ENCODE measurements around the gene CCT4.
"Not testable (repeated sequence)": the region's sequence is repeated elsewhere in the genome, so short reads cannot be mapped to it uniquely, and the experiment has no call there.

CCT4 gene

GRCh38 chr2:61922714-61923113 is 34.3 kb upstream of the CCT4 start:
- TF ChIP-seq CTCF (conservative IDR thresholded peaks at IDR 0.05): no peak
- no peak for TF ChIP-seq ZFX (IDR thresholded peaks at IDR 0.05)
- H3K27ac ChIP-seq: no peak overlapping the region

- TF ChIP-seq CTCF (conservative IDR thresholded peaks at IDR 0.05) (no peak), ZFX (IDR thresholded peaks at IDR 0.05) (no peak)
- H3K27ac ChIP-seq: no peak overlapping the region
These were observed 32.1 kb upstream of the CCT4 start for GRCh38 chr2:61920548-61920947.

- H3K27ac ChIP-seq: not testable (repeated sequence)
These were observed 26.3 kb upstream of the CCT4 start for GRCh38 chr2:61914794-61915193.

- no peak overlapping the region for H3K27ac ChIP-seq
- TF ChIP-seq ZFX (IDR thresholded peaks at IDR 0.05) (no peak), CTCF (conservative IDR thresholded peaks at IDR 0.05) (no peak)
These were observed 23.1 kb upstream of the CCT4 start for GRCh38 chr2:61911510-61911909.

- no peak for TF ChIP-seq ZFX (IDR thresholded peaks at IDR 0.05)
- peak; percentile 25 for TF ChIP-seq CTCF (conservative IDR thresholded peaks at IDR 0.05)
- H3K27ac ChIP-seq: no peak overlapping the region
These were observed 22.1 kb upstream of the CCT4 start for GRCh38 chr2:61910603-61911002.

- TF ChIP-seq CTCF (conservative IDR thresholded peaks at IDR 0.05): no peak
- no peak for TF ChIP-seq ZFX (IDR thresholded peaks at IDR 0.05)
- H3K27ac ChIP-seq: no peak overlapping the region
These were observed 20.7 kb upstream of the CCT4 start for GRCh38 chr2:61909116-61909515.

GRCh38 chr2:61906186-61906470 is 17.7 kb upstream of the CCT4 start:
- H3K27ac ChIP-seq: peak overlapping the region; percentile 50
- TF ChIP-seq ZFX (IDR thresholded peaks at IDR 0.05) (no peak), CTCF (conservative IDR thresholded peaks at IDR 0.05) (no peak)

- H3K27ac ChIP-seq: peak within 1 kb of the TSS; percentile 50
- TF ChIP-seq CTCF (conservative IDR thresholded peaks at IDR 0.05) (no peak), ZFX (IDR thresholded peaks at IDR 0.05) (no peak)
These were observed 17.1 kb upstream of the CCT4 start, which contains the start of gene COMMD1 for GRCh38 chr2:61905372-61906185. COMMD1 (plus strand) TSS chr2:61905674; CDS start chr2:61905679, 5 bp downstream.

Measured in C4-2B (cell line).